ENCODE data around the gene MCAM. TPM values are rescaled to one million over a fixed set of nuclear protein-coding genes. Genes with fewer than 3 reads are reported as not detected.

MCAM gene
- total RNA-seq = 1 to 10 TPM in 2 of 5 experiments, under 1 TPM in 3; 0.08 to 5.1 (median 0.73) TPM
- under 1 TPM in 1 of 2 donors, not detected in 1; 0.26 TPM for polyA plus RNA-seq
- total RNA-seq = 4.4 reads per million, percentile 22 among the genes with 10 or more reads in this experiment

GRCh38 chr11:119316729-119317591 lies at the start of gene MCAM:
Gene MCAM (minus strand): TSS chr11:119317130. CDS start chr11:119317101, 29 bp downstream.
- peak within 1 kb of the TSS in 1 of 9 donors; percentile 36 for H3K27ac Mint-ChIP-seq

GRCh38 chr11:119365071-119365591 lies 48.2 kb upstream of the MCAM start:
- Mint-ChIP-seq H3K4me3 (peak overlapping the region in 8 of 10 donors; percentile 80 to 86 (median 82)), H3K36me3 (peaks cover 0 to 6% (median 0%) of the 10 kb centered on the region in 5 donors), H3K27me3 (peaks cover 40 to 63% (median 50%) of the 10 kb centered on the region in 5 donors), H3K27ac (peak overlapping the region in 1 of 9 donors; percentile 94), H3K9me3 (peaks cover 0 to 1% (median 0%) of the 10 kb centered on the region in 11 donors), H3K4me1 (peaks cover 5 to 16% (median 8%) of the 10 kb centered on the region in 7 donors)
- no peaks in the 10 kb centered on the region for H3K9me3 ChIP-seq (ENCODE audit: control insufficient read depth in 2 of 3, low read length in 3 of 3)
- no peak for ATAC-seq
- no peak overlapping the region for H3K27ac ChIP-seq (ENCODE audit: low read depth, low read length)
- peaks cover 5 to 22% of the 10 kb centered on the region in 2 donors for H3K27me3 ChIP-seq (ENCODE audit: control insufficient read depth in 2 of 2, insufficient read depth in 2 of 2, low read length in 2 of 2)
- DNase-seq = no peak
- H3K4me3 ChIP-seq (ENCODE audit: low read length) = no peak overlapping the region
- intact Hi-C loops (cut with micrococcal nuclease) = no loop called here
- no peaks in the 10 kb centered on the region for H3K36me3 ChIP-seq (ENCODE audit: control insufficient read depth in 2 of 3, insufficient read depth in 3 of 3, low read length in 3 of 3)
- CTCF ChIA-PET = interaction anchor here (1.1 to 1.7 kb wide), 3 partner anchors 8 to 16 kb away, joined by 3 to 4 read pairs (median 3); partner anchors contain the start of gene USP2
- POLR2A ChIA-PET = no interaction called here
- no peaks in the 10 kb centered on the region for H3K4me1 ChIP-seq (ENCODE audit: control insufficient read depth in 2 of 2, insufficient read depth in 2 of 2, low read length in 2 of 2)

More at GRCh38 chr11:119316729-119317591, at the start of gene MCAM:
- Histone ChIP-seq H3K36me3 (ENCODE audit: control insufficient read depth in 2 of 3, insufficient read depth in 3 of 3, low read length in 3 of 3) (no peaks in the 10 kb centered on the region), H3K9me3 (ENCODE audit: control insufficient read depth in 2 of 3, low read length in 3 of 3) (no peaks in the 10 kb centered on the region), H3K4me3 (ENCODE audit: low read length) (peak within 1 kb of the TSS; percentile 69), H3K27ac (ENCODE audit: low read depth, low read length) (no peak within 1 kb of the TSS), H3K4me1 (ENCODE audit: control insufficient read depth in 2 of 2, insufficient read depth in 2 of 2, low read length in 2 of 2) (peaks cover 10 to 21% of the 10 kb centered on the region in 2 donors), H3K27me3 (ENCODE audit: control insufficient read depth in 2 of 2, insufficient read depth in 2 of 2, low read length in 2 of 2) (peaks cover 0 to 6% of the 10 kb centered on the region in 2 donors)
- H3K9me3 Mint-ChIP-seq = no peaks in the 10 kb centered on the region
- POLR2A ChIA-PET = interaction anchor here (0.6 to 2.1 kb wide), 3 partner anchors 9 to 31 kb away, joined by 3 to 6 read pairs (median 3); no protein-coding TSS in a partner anchor
- CTCF ChIA-PET = interaction anchor here (1.3 to 1.4 kb wide), 2 partner anchors 10 to 121 kb away, joined by 4 read pairs; no protein-coding TSS in a partner anchor
- ATAC-seq (no peak), DNase-seq (no peak)
- no peaks in the 10 kb centered on the region for H3K36me3 Mint-ChIP-seq
- H3K4me3 Mint-ChIP-seq = peak within 1 kb of the TSS; percentile 56 to 83 (median 78)
- intact Hi-C loops (cut with micrococcal nuclease) = no loop called here
- peaks cover 5 to 45% (median 18%) of the 10 kb centered on the region in 5 donors for H3K27me3 Mint-ChIP-seq
- peaks cover 6 to 35% (median 26%) of the 10 kb centered on the region in 7 donors for H3K4me1 Mint-ChIP-seq

- POLR2A ChIA-PET = no interaction called here
- H3K9me3 Mint-ChIP-seq = peaks cover 0 to 1% (median 0%) of the 10 kb centered on the region in 11 donors
- Histone ChIP-seq H3K9me3 (ENCODE audit: control insufficient read depth in 2 of 3, low read length in 3 of 3) (no peaks in the 10 kb centered on the region), H3K27me3 (ENCODE audit: control insufficient read depth in 2 of 2, insufficient read depth in 2 of 2, low read length in 2 of 2) (peaks cover 5 to 22% of the 10 kb centered on the region in 2 donors), H3K27ac (ENCODE audit: low read depth, low read length) (no peak overlapping the region), H3K36me3 (ENCODE audit: control insufficient read depth in 2 of 3, insufficient read depth in 3 of 3, low read length in 3 of 3) (no peaks in the 10 kb centered on the region), H3K4me1 (ENCODE audit: control insufficient read depth in 2 of 2, insufficient read depth in 2 of 2, low read length in 2 of 2) (no peaks in the 10 kb centered on the region), H3K4me3 (ENCODE audit: low read length) (no peak overlapping the region)
- DNase-seq = peak in 8 of 9 donors; percentile 31 to 80 (median 47)
- peaks cover 5 to 16% (median 11%) of the 10 kb centered on the region in 7 donors for H3K4me1 Mint-ChIP-seq
- peaks cover 0 to 6% (median 0%) of the 10 kb centered on the region in 5 donors for H3K36me3 Mint-ChIP-seq
- CTCF ChIA-PET = interaction anchor here (0.6 to 1.7 kb wide), 5 partner anchors 8 to 550 kb away, joined by 3 to 4 read pairs (median 3); partner anchors contain the start of gene USP2
- H3K4me3 Mint-ChIP-seq = peak overlapping the region; percentile 80 to 91 (median 82)
- peak overlapping the region in 1 of 9 donors; percentile 17 for H3K27ac Mint-ChIP-seq
- H3K27me3 Mint-ChIP-seq = peaks cover 36 to 60% (median 46%) of the 10 kb centered on the region in 5 donors
- ATAC-seq = peak; percentile 91
- intact Hi-C loops (cut with micrococcal nuclease) = loop anchor here in 1 of 2 donors (1.0 kb wide), 2 partner anchors 8 to 17 kb away; partner anchors contain the start of gene USP2
Observed at GRCh38 chr11:119363851-119364590, 47.1 kb upstream of the MCAM start.

GRCh38 chr11:119363081-119363850 lies 46.3 kb upstream of the MCAM start:
- Mint-ChIP-seq H3K27ac (no peak overlapping the region), H3K4me1 (peaks cover 5 to 16% (median 11%) of the 10 kb centered on the region in 7 donors), H3K36me3 (peaks cover 0 to 6% (median 0%) of the 10 kb centered on the region in 5 donors), H3K27me3 (peaks cover 32 to 63% (median 42%) of the 10 kb centered on the region in 5 donors), H3K9me3 (peaks cover 0 to 1% (median 0%) of the 10 kb centered on the region in 11 donors), H3K4me3 (peak overlapping the region in 9 of 10 donors; percentile 27 to 78 (median 45))
- POLR2A ChIA-PET = no interaction called here
- Histone ChIP-seq H3K4me3 (ENCODE audit: low read length) (no peak overlapping the region), H3K27me3 (ENCODE audit: control insufficient read depth in 2 of 2, insufficient read depth in 2 of 2, low read length in 2 of 2) (peaks cover 5 to 20% of the 10 kb centered on the region in 2 donors), H3K9me3 (ENCODE audit: control insufficient read depth in 2 of 3, low read length in 3 of 3) (no peaks in the 10 kb centered on the region), H3K4me1 (ENCODE audit: control insufficient read depth in 2 of 2, insufficient read depth in 2 of 2, low read length in 2 of 2) (no peaks in the 10 kb centered on the region), H3K27ac (ENCODE audit: low read depth, low read length) (no peak overlapping the region), H3K36me3 (ENCODE audit: control insufficient read depth in 2 of 3, insufficient read depth in 3 of 3, low read length in 3 of 3) (no peaks in the 10 kb centered on the region)
- peak in 1 of 9 donors; percentile 6 for DNase-seq
- no peak for ATAC-seq
- intact Hi-C loops (cut with micrococcal nuclease) = no loop called here
- CTCF ChIA-PET = interaction anchor here (0.5 kb wide), 1 partner anchor 80 kb away, joined by 3 read pairs; no protein-coding TSS in a partner anchor

- peaks cover 0 to 1% (median 0%) of the 10 kb centered on the region in 11 donors for H3K9me3 Mint-ChIP-seq
- Histone ChIP-seq H3K27me3 (ENCODE audit: control insufficient read depth in 2 of 2, insufficient read depth in 2 of 2, low read length in 2 of 2) (peaks cover 5 to 15% of the 10 kb centered on the region in 2 donors), H3K9me3 (ENCODE audit: control insufficient read depth in 2 of 3, low read length in 3 of 3) (no peaks in the 10 kb centered on the region), H3K27ac (ENCODE audit: low read depth, low read length) (no peak overlapping the region), H3K4me3 (ENCODE audit: low read length) (no peak overlapping the region), H3K4me1 (ENCODE audit: control insufficient read depth in 2 of 2, insufficient read depth in 2 of 2, low read length in 2 of 2) (no peaks in the 10 kb centered on the region), H3K36me3 (ENCODE audit: control insufficient read depth in 2 of 3, insufficient read depth in 3 of 3, low read length in 3 of 3) (no peaks in the 10 kb centered on the region)
- peaks cover 5 to 16% (median 11%) of the 10 kb centered on the region in 7 donors for H3K4me1 Mint-ChIP-seq
- peaks cover 0 to 6% (median 0%) of the 10 kb centered on the region in 5 donors for H3K36me3 Mint-ChIP-seq
- CTCF ChIA-PET = no interaction called here
- H3K27ac Mint-ChIP-seq = no peak overlapping the region
- ATAC-seq = no peak
- no peak for DNase-seq
- H3K27me3 Mint-ChIP-seq = peaks cover 30 to 64% (median 41%) of the 10 kb centered on the region in 5 donors
- POLR2A ChIA-PET = no interaction called here
- H3K4me3 Mint-ChIP-seq = peak overlapping the region in 8 of 10 donors; percentile 20 to 78 (median 44)
- intact Hi-C loops (cut with micrococcal nuclease) = no loop called here
Observed at GRCh38 chr11:119362741-119363080, 45.8 kb upstream of the MCAM start.

All from naive thymus-derived CD4-positive, alpha-beta T cell (primary cell).